Measurements from ENCODE around the gene TCEA2. TPM values are rescaled to one million over a fixed set of nuclear protein-coding genes. Genes with fewer than 3 reads are reported as not detected.

The TCEA2 gene
- total and polyA plus RNA-seq, 2 of the 13 experiments (the other 11 are each of a cell fraction or from before 2014, with no cell fraction given): 28.1 to 33.7 TPM

DNA sequence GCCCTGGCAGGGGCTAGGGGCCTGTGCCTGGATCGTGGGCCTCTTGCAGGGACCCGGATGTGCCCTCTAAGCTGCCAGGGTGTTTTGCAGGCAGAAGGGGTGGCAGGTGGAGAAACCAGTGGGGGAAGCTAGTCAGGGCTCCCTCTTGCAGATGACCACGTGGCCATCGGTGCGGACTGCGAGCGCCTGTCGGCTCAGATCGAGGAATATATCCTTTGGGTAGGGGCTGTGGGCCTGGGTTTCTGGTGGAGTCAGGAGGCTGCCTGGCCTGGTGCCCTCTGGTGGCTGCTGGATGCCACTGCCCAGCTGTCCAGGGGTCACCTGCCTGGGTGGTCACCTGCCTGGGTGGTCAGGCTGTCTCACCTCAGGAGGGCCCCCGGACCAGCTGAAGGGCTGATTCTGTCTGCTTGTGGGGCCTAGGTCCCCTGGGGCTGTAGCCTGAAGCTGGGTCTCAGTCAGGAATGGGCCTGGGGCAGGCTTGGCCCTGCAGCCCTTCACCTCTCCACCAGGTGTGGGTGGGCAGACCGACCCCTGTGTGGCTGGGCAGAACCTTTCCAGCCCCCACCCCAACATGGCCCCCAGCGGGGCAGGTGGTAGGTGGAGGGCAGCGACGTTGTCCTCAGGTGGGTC is 6.7 kb downstream of the TCEA2 start (continued):
- TF ChIP-seq, protein P1, sequence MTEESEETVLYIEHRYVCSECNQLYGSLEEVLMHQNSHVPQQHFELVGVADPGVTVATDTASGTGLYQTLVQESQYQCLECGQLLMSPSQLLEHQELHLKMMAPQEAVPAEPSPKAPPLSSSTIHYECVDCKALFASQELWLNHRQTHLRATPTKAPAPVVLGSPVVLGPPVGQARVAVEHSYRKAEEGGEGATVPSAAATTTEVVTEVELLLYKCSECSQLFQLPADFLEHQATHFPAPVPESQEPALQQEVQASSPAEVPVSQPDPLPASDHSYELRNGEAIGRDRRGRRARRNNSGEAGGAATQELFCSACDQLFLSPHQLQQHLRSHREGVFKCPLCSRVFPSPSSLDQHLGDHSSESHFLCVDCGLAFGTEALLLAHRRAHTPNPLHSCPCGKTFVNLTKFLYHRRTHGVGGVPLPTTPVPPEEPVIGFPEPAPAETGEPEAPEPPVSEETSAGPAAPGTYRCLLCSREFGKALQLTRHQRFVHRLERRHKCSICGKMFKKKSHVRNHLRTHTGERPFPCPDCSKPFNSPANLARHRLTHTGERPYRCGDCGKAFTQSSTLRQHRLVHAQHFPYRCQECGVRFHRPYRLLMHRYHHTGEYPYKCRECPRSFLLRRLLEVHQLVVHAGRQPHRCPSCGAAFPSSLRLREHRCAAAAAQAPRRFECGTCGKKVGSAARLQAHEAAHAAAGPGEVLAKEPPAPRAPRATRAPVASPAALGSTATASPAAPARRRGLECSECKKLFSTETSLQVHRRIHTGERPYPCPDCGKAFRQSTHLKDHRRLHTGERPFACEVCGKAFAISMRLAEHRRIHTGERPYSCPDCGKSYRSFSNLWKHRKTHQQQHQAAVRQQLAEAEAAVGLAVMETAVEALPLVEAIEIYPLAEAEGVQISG (CRISPR knock-in tag; IDR thresholded peaks at IDR 0.05): peak; percentile 59
- TF ChIP-seq ZNF788 (CRISPR knock-in tag; IDR thresholded peaks at IDR 0.05; ENCODE audit: borderline replicate concordance): no peak
- TF ChIP-seq KLF12 (CRISPR knock-in tag; IDR thresholded peaks at IDR 0.05; ENCODE audit: borderline replicate concordance): no peak
- TF ChIP-seq PAF1 (CRISPR knock-in tag; IDR thresholded peaks at IDR 0.05): no peak
- no peak for TF ChIP-seq SMYD3 (CRISPR knock-in tag; IDR thresholded peaks at IDR 0.05)
- TF ChIP-seq JUND (CRISPR knock-in tag; IDR thresholded peaks at IDR 0.05): no peak
- TF ChIP-seq ZNF331 (CRISPR knock-in tag; IDR thresholded peaks at IDR 0.05): peak; percentile 66; the same call in 1 of the 2 replicates
- TF ChIP-seq, protein P2, sequence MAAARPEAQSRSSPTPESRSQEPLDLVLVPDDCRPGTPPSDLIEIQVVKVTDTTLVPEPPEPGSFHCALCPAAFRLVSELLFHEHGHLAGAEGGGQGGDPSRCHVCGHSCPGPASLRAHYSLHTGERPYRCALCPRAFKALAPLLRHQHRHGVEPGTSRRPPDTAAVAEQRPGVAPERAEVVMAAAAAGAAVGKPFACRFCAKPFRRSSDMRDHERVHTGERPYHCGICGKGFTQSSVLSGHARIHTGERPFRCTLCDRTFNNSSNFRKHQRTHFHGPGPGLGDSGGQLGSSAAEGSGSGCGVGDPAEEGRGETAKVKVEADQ (CRISPR knock-in tag; IDR thresholded peaks at IDR 0.05; ENCODE audit: borderline replicate concordance): no peak
- TF ChIP-seq SAP130 (CRISPR knock-in tag; IDR thresholded peaks at IDR 0.05; ENCODE audit: low read depth): peak; percentile 44; the same call in 1 of the 2 replicates
- TF ChIP-seq, protein P3, sequence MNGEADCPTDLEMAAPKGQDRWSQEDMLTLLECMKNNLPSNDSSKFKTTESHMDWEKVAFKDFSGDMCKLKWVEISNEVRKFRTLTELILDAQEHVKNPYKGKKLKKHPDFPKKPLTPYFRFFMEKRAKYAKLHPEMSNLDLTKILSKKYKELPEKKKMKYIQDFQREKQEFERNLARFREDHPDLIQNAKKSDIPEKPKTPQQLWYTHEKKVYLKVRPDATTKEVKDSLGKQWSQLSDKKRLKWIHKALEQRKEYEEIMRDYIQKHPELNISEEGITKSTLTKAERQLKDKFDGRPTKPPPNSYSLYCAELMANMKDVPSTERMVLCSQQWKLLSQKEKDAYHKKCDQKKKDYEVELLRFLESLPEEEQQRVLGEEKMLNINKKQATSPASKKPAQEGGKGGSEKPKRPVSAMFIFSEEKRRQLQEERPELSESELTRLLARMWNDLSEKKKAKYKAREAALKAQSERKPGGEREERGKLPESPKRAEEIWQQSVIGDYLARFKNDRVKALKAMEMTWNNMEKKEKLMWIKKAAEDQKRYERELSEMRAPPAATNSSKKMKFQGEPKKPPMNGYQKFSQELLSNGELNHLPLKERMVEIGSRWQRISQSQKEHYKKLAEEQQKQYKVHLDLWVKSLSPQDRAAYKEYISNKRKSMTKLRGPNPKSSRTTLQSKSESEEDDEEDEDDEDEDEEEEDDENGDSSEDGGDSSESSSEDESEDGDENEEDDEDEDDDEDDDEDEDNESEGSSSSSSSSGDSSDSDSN (CRISPR knock-in tag; IDR thresholded peaks at IDR 0.05): no peak; the same call in none of the 2 replicates
- TF ChIP-seq SOX5 (CRISPR knock-in tag; IDR thresholded peaks at IDR 0.05; ENCODE audit: borderline replicate concordance): no peak
- no peak for TF ChIP-seq DMAP1 (CRISPR knock-in tag; IDR thresholded peaks at IDR 0.05)
- peak; percentile 57; the same call in 1 of the 2 replicates for TF ChIP-seq TBX2 (CRISPR knock-in tag; IDR thresholded peaks at IDR 0.05; ENCODE audit: borderline replicate concordance)
- TF ChIP-seq, protein P4, sequence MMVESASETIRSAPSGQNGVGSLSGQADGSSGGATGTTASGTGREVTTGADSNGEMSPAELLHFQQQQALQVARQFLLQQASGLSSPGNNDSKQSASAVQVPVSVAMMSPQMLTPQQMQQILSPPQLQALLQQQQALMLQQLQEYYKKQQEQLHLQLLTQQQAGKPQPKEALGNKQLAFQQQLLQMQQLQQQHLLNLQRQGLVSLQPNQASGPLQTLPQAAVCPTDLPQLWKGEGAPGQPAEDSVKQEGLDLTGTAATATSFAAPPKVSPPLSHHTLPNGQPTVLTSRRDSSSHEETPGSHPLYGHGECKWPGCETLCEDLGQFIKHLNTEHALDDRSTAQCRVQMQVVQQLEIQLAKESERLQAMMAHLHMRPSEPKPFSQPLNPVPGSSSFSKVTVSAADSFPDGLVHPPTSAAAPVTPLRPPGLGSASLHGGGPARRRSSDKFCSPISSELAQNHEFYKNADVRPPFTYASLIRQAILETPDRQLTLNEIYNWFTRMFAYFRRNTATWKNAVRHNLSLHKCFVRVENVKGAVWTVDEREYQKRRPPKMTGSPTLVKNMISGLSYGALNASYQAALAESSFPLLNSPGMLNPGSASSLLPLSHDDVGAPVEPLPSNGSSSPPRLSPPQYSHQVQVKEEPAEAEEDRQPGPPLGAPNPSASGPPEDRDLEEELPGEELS (CRISPR knock-in tag; IDR thresholded peaks at IDR 0.05): no peak
- TF ChIP-seq ZNF263 (CRISPR knock-in tag; IDR thresholded peaks at IDR 0.05): no peak
- TF ChIP-seq, protein P5, sequence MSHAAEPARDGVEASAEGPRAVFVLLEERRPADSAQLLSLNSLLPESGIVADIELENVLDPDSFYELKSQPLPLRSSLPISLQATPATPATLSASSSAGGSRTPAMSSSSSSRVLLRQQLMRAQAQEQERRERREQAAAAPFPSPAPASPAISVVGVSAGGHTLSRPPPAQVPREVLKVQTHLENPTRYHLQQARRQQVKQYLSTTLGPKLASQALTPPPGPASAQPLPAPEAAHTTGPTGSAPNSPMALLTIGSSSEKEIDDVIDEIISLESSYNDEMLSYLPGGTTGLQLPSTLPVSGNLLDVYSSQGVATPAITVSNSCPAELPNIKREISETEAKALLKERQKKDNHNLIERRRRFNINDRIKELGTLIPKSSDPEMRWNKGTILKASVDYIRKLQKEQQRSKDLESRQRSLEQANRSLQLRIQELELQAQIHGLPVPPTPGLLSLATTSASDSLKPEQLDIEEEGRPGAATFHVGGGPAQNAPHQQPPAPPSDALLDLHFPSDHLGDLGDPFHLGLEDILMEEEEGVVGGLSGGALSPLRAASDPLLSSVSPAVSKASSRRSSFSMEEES (CRISPR knock-in tag; IDR thresholded peaks at IDR 0.05): peak; percentile 61
- no peak for TF ChIP-seq ZNF460 (CRISPR knock-in tag; IDR thresholded peaks at IDR 0.05; ENCODE audit: borderline replicate concordance)
- TF ChIP-seq ZFY (CRISPR knock-in tag; IDR thresholded peaks at IDR 0.05): peak; percentile 52; the same call in 1 of the 2 replicates
- no peak for TF ChIP-seq ZNF567 (CRISPR knock-in tag; IDR thresholded peaks at IDR 0.05; ENCODE audit: borderline replicate concordance)
- TF ChIP-seq MTF1 (CRISPR knock-in tag; IDR thresholded peaks at IDR 0.05): no peak
- TF ChIP-seq PAWR (CRISPR knock-in tag; IDR thresholded peaks at IDR 0.05; ENCODE audit: borderline replicate concordance): no peak
- TF ChIP-seq RFX5 (IDR thresholded peaks at IDR 0.05; ENCODE audit: low read depth, low read length): no peak
